Left forelimb (tissue), 1 donor: Measurements from ENCODE around the gene ARHGAP26.

Experiments
- DNase-seq: peaks from one replicate; pipeline ENCODE4 v3.0.0-alpha.2; 2018; ENCODE audit warnings: low spot score

Gene ARHGAP26

DNA sequence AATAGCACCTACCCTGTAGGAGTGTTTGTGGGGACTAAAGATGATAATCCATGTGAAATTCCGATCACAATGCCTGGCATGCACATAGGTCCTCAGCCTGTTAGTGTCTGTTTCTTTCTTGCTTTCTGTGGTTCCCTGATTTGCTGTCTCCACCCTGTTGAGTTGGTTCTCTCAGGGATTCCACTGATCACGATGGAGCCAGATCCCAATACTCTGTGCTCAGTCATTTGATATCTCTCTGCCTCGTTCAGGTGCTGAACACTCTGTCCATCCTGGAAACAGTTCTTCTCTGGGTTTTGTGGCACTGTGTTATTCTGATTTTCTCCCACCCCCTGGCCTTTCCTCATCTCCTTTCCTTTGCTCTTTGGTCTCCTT is 60.8 kb downstream of the ARHGAP26 start:
- no peak for DNase-seq

DNA sequence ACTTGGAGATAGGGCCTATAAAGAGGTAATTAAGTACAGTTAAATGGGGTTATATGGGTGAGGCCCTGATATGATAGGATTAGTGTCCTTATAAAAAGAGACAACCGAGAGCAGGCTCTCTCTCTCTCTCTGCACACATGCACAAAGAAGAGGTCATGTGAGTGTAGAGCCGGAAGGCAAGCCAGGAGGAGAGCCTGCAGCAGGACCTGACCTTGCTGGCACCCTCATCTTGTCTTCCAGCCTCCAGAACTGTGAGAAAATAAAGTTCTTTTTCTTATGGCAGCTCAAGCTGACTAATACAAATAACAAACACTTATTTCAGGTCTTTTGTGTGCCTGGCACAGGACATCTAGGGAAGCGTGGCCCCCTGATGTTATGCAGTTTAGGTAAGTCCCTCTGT is 62.1 kb downstream of the ARHGAP26 start:
- no peak for DNase-seq

DNA sequence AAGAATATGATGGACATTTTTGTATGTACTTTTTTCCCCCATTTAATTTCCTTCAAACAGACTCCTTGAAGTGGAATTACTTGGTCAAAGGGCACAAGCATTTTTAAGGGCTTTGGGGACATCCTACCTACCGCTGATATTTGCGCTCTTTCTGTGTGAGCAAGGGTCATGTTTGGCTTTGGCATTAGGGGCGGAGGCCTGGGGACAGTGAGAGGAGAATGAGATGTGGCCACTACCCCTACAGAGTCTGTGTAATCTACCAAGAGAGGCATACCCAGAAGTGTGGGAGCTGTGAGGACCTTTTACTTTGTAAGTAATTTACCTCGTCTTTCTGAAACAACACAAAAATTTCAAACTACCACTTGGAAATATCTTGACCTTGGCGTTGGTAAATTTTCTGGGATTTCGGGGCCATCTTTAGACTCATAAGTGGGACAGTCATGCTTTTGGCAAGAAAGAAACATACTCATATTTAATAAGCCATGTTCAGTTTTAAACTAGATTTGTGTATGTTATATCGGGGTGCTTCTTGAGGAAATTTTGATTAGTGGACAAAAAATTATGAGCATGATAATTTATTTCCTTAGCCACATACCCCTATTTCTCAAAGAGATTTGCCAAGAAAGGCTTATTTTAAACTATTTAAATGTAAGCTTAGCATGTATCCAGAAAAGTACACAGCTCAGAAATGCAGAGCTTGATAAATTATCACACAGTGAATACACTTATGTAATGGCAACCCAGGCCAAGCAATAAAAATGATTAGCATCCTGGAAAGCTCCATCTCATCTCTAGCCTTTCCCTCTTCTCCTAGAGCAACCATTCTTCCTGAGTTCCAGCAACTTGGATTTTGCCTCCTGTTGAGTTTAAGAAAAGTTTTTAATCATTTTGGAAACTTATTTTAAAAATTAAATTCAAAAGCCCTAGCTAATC is 63.6 kb downstream of the ARHGAP26 start:
- no peak for DNase-seq

DNA sequence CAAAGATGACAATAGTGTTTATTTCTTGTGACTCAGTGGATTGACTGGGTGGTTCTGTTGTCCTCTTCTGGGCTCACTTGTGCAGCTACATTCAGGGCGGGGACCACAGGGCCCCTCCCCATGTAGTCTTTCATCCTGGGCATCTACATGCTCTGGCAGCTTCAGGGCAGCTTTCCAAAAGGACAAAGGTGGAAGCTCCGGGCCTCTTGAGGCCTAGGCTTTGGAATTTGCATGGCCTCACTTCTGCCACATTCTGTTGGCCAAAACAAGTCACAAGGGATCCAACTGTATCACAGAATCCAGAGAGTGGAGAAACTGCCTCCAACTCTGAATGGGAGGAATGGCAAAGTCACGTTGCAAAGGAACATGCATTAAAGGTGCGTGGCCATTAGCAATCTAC is 64.3 kb downstream of the ARHGAP26 start:
- DNase-seq = no peak

DNA sequence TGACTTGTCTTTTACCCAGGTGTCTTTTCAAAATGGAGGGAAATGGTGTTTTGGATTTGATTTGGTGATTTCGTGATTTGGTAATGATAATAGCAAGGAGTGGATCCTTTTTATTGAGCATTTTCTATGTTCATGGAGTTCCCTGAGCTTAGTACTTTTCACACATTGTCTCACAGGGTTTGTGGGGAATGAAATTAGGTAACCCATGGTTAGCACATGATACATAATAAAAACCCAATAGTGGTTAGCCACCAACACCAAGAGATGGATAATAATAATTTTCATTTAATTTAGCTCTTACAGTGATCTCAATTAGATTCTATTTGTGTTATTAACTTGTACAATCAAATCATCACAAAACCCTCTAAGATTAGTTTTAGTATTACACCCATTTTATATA is 65.4 kb downstream of the ARHGAP26 start:
- DNase-seq = no peak

DNA sequence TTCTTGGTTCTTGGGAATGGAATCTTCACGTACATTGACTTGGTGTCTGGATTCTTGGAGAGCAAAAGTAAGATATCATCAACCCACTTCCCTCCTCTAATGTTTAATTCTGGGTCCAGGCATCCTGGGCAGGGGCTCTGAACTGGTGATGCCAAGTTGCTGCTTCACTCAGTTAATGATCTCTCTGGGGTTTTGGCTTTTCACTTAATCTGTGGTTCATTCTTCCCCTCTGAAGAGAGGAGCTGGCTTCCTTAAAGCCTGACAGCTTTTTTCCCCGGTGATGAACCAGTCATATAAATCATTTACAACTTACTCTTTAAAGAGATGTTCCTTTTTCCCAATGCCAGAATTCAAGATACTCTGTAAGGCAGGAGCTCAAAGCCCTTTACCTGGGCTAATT is 65.9 kb downstream of the ARHGAP26 start:
- no peak for DNase-seq

DNA sequence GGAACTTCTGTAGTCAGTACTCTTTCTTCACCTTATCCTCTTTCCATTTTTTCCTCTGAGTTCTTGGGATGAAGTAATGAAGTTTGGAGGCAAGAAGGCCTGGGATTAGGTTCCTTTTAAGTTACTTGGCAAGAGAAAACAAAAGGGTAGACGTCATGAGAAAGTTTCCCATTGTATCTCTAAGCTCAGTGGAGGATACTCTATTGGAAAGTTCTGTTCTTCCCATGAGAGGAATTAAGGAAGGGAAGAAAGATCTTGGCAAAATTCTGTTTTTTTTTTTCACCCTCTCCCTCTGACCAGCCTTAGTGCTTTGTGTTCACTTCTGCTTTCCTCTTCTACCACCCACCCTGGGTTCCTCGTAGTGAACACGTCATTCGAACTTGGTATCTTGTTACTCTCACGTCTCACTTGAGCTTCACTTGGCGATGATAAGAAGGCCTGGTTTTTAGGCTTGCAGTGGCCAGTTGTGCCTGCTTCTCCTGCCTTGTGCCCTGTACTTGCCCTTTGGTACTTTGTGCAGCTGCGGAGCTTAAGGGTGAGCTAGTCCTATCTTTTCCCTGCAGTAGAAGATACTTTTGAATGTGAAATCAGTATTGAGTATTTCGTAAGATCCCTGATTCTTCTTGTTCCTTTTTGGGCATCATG is 67.0 kb downstream of the ARHGAP26 start:
- DNase-seq = no peak

DNA sequence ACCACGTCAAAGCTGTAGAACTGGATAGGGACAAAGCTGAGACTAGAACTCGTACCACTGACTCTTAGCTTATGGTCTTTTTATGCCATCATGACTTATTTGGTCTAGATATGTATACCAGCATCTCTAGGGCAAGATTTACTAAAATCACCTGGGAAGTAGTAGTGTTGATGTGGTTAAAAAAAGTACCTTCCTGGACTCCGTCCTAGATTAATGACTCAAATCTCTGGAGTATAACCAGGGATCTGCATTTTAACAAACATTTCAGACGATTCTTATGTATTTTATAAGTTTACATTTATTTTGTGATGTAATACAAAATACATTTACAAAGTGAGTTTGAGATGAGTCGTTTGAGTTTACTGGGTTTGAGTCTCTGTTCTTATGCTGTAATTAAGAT is 68.7 kb downstream of the ARHGAP26 start:
- DNase-seq = no peak

DNA sequence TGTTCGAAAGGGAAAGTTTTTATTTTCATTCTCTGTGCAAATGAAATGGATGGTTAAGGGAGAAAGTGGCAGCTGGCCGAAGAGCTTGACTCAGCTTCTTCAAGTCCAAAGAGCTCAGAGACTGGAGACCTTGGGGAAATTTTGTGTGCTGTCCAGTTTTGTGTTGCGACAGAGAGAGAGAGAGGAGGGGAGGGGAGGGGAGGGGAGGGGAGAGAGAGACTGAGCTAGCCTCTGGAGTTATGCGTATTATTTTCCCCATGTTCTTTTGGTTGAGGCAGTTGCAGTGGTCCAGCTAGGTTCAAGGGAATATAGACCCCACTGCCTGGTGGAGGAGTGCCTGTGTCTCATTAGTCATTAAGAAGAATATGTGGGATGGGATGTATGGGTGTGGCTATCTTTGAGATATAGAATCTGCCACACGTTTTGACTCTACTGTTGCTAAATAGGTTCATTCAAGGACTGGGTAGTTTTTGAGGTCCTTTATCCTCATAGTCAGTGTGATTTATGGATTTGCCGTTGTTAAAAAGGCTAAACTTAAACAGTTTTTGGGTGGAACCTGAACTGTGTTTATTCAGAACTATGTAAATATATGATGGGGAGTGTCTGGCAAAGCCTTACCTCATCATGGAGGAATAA is 69.7 kb downstream of the ARHGAP26 start:
- no peak for DNase-seq

DNA sequence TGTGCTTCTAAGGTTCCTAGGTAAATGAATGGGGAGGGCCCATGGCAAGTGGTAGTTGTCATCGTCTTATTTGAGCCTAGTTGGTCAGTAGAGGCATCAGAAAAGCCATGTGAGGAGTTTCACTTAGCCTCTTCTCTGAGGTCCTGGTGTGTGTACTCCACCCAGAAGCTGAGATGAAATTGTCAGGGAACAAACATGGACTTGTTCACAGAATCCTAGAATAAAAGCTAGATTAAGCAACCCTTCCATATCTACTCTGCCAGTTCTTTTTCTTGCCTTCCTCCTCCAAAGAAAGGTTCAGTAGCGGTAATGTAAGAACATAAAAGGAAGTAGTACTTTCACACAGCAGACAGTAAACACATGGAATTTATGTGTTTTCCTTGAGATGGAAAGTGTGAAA is 70.4 kb downstream of the ARHGAP26 start:
- no peak for DNase-seq

DNA sequence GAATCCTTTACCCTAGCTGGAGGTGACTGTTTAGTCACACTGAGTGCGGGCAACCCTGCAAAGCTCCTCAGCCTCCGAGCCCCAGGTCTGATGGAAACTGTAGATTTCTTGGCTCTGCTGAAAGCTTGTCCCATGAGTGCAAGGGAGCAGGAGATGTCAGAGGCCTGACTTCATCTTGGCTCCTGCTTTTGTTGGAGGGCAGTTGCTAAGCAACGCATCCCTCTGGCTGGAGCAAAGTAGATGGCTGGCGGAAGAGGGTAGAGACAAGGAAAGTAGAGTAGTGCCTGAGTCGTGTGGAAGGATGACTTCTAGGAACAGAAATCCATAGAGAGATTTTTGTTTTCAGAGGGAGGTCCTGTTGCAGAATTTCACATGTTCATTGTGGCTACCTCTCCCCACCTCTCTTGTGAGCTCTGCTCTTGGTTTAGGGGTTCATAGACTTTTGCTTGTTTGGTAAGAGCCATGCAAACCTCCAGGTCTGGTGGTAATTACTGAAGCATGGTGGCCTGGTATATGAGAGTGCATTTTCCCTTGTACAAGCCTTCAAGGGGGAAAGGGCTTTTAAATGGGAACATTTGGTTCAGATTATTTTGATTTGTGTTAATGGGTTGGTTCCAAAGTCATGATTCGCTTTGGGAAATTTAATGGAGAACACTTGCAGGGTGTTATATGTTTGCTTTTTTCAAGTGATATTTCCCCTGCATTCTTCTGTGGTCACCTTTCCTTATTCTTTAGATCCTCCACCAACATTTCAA is 71.5 kb downstream of the ARHGAP26 start:
- no peak for DNase-seq

DNA sequence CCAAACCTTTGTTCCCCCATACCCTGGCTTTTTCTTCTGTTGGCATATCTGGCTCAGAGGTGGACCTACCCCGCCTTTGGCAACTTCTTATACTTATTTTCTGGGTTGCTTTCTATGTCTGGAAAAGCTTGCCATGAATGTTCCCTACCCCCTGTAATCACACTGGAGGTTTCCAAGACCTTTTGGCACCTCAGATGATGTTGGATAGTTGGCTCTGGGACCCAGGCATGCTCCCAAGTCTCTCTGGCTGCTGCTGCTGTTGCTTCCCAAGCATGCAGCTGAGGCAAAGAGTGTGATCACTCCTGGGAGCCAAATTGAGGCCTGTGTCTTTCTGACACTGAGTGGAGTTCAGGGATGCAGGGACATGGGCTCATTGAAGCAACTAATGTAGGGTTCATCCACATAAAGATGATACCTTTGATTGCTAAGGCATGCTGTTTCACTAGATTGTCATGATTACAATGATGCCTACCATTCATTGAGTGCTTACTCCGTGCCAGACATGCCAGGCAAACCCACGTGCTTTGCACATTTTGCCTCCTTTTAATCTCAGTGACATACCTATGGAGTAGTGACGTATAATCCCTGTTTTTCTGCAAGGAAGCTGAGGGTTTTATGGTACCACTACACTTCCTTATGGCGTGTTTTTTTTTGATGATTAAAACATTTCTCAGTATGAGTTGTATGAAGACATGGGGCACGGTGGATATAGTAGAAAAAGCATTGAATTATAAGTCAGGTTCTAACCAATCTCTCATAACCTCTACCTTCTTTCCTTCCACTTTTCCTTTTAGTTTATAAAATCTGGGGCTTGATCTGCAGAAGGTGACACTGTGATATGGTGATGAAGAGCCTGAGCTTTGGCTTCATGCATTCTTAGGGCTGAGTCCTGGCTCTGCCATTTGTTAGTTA is 73.1 kb downstream of the ARHGAP26 start:
- DNase-seq = no peak

DNA sequence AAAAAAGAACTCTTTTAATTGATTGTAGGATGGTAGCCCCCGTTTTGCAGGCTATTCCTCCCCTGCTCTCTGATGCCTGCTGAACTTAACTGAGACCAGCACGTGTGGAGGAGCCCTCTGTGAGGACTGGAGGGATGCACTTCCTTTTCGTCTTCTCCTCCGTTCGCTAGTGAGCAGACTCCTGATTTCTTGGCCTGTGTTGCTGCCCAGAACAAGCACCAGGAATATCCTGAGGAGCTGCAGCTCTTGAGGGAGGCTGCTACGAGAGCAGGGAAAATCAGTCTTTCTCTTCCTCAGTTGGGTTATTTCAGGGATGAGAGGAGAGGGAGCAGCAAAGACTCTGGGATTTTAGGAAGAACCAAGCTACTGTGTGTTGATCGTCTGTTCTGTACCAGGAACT is 74.7 kb downstream of the ARHGAP26 start:
- DNase-seq = no peak

DNA sequence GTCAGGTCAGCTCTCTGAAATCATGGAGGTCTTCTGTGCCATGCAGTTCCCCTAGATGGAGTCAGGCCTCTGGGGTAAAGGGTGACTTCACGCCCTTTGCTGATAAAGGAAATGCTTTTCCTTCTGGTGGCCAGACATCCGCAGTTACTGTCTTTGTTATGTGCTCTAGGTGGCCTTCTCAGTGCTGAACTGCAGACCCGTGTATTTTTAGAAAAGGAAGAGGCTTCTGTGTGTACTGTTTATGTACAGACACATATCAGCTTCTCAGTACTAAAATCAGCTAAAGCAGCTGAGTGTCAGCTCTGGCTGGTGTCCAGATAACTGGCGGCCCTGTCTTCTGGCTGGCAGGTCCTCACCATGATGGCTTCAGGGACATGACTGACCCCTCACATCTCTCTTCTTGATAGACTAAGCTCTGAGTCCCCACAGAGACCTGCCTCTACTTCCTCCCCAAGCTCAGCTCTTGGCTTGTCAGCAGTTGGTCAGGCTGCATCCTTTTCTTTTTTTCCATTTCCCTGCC is 75.3 kb downstream of the ARHGAP26 start:
- no peak for DNase-seq

DNA sequence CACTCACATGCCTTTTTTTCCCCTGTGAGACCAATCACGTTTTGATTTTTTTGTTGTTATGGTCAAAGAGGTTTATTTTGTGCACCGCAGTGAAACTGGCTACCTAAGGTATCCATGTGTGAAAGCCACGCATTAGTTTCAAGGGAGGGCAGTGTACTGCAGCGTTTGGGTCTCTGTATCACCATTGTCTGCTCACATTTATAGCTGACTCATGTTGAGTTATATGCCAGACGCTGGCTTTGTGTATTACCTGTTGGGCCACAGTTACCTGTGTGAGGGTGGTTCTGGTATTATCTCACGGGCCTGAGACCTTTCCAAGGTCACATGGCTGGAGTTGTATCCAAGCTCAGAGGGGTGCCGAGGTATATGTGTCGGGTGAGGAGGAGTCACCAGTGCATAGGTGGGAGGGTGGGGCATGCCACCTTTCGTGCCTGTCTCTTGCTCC is 75.8 kb downstream of the ARHGAP26 start:
- DNase-seq = no peak

DNA sequence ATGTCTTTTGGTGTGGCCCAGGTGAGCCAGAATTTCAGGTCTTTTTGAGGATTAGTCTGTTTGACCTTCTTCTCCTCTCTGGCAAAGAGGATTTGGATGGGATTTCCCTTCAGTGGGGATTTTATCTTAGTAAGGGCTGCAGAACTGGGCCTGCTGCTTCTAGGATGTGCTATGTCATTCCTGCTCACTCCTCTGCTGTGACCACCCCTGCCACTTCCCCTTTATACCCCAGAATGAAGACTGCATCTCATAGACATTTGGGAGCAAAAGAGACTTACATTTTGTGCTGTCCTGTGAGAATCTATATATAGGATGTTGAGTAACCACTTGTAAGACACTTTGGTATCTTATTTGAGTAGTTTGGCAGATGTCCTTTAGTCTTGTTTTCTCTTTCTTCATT is 76.2 kb downstream of the ARHGAP26 start:
- DNase-seq = no peak

DNA sequence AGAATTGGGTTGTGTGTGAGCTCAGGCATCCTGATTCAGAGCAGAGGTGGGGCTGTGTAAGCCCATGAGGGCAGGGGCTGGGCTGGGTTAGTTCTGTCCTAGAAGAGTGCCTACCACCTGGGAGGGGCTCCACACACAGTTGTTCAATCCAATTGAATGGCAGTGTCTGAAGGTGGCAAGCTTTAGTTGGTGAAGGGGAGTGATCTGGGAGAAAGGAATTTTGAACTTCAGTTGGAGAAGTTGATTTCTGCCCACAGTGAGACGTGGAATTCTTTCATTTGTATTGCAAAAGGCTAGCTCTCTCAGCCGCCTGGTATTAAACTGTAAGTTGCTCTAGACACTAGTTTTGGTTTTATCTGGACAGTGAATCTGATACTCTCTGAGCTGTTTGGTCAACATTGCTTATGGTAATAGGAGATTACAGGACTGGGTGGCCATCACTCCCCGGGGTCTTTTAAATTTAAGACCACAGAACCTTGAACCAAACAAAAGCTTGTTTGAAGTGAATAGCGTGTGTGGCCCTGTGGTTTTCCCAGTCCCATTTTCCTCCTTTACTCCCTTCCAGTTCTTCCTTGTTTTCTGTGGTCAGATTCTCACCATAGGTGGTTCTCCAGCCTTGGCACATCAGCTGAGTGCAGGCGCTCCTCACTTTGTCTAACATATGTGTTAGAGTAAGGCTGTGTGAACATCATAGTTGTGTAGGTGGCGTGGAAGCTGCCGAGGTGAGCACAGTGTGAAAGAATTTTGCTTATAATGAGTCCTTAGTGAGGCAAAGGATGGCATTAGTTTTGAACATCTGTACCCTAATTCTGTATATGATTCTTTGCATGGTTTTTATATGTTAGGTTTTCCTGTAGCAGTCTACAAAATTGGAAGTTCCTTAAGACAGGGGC is 78.0 kb downstream of the ARHGAP26 start:
- DNase-seq = no peak

DNA sequence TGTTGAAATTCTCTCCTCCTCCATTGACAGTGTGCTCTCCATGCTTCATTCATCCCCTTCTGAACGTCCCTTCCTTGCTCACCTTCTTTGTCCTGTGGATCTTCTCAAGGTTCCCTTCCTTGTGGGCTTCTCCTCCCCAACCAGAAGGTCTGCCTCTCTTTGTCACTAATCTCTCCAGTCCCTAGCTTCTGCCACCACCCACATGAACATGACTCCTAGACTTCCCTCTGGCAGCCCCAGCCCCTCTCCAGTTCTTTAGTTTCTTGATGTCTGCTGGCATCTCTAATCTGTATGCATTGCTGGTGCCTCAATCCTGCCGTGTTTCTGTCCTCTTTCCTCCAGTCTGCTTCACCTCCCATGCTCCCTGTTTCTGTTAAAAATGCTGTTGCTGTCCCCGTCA is 79.3 kb downstream of the ARHGAP26 start:
- DNase-seq = no peak

DNA sequence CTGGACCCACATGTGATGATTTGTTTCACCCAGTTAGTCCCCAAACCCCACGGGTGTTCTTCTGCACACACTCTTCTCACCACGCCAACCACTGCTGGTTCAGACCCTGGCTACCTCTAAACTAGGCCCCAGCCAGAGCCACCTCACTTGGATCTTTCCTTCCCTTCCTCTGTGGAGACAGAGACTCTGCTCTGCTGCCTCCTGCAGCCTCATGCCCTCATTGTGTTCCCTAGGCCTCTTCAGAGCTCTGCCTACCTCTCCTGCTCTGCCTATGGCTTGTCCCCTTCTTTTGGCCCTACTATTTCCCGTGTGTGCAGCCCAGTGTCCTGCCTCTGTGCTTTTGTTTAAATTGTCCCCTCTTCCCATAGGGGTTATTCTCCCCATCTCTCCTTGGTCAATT is 79.7 kb downstream of the ARHGAP26 start:
- DNase-seq = no peak

DNA sequence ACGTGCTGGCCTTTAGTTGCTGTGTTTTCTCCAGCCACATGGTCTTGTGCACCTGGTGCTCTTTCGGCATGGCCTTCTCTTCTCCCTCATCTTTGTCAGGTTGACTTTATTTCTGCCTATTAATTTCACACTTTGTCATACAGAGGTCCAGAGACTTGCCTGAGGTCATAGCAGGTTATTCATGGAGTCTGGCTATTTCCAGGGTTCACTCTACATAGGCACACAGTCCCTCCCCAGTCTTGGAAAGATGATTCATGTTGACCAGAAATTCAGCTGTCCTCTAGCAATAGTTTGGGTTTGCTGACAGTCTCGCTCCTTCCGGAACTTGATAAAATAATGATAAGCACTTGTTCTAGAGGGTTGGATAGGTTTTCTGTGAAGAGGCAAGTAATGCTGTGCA is 81.6 kb downstream of the ARHGAP26 start:
- DNase-seq = no peak
